Vagina (tissue), 2 donors: ENCODE data around the gene GOLGA6L7. TPM values are rescaled to one million over a fixed set of nuclear protein-coding genes. Genes with fewer than 3 reads are reported as not detected.
"Not testable (repeated sequence)": the region's sequence is repeated elsewhere in the genome, so short reads cannot be mapped to it uniquely, and the experiment has no call there.

ENCODE experiments used
- DNase-seq, 2 donors: peaks; one replicate each; pipeline ENCODE4 v3.0.0-alpha.2; 2017; ENCODE audit errors: extremely low spot score in 2 of 2
- H3K27ac ChIP-seq: fragments of 200-600 bp; sonication (generic); one replicate; pipeline ENCODE4 v1.5.1; 2019
- H3K27me3 ChIP-seq: fragments of 200-600 bp; sonication (generic); one replicate; pipeline ENCODE4 v1.5.1; 2019
- H3K36me3 ChIP-seq, 2 donors: fragments of 200-600 bp; sonication (generic); one replicate each; pipeline ENCODE4 v1.5.1; 2017 to 2019
- H3K4me1 ChIP-seq: fragments of 200-600 bp; sonication (generic); one replicate; pipeline ENCODE4 v1.5.1; 2019
- H3K4me3 ChIP-seq, 2 donors: fragments of 200-600 bp; sonication (generic); 1 replicate in 1 of 2; 2 replicates in 1 of 2; pipeline ENCODE4 v1.5.1; 2016 to 2019
- H3K9me3 ChIP-seq: fragments of 200-600 bp; sonication (generic); one replicate; pipeline ENCODE4 v1.5.1; 2019
- POLR2A ChIP-seq, 2 donors: fragments of 450-650 bp; IDR thresholded peaks; one replicate each; pipeline ENCODE4 v1.6.1; 2017; ENCODE audit warnings: antibody characterized with exemption in 2 of 2, mild to moderate bottlenecking in 2 of 2, moderate library complexity in 2 of 2
- POLR2AphosphoS5 ChIP-seq, 2 donors: sonication (generic); formaldehyde crosslinking; IDR thresholded peaks; one replicate each; pipeline ENCODE4 v1.9.0; 2017; ENCODE audit warnings: antibody characterized with exemption in 2 of 2, mild to moderate bottlenecking in 2 of 2, low read depth in 1 of 2; ENCODE audit not compliant: insufficient read depth in 1 of 2
- intact Hi-C: fragments of 100-400 bp; cut with DNase I; formaldehyde crosslinking; loops from one replicate; pipeline ENCODE4 v1.15.1; 2023
- total RNA-seq: library from RNA; depleted of rRNA; stranded (reverse); fragments of >200 nt; gene quantifications from one replicate; pipeline ENCODE4 v1.2.3, GENCODE V29; 2016
- TF ChIP-seq, protein P1 (sequence below), 3 experiments: fragments of 450-650 bp in 2 of 3; fragments of 200-600 bp in 1 of 3; sonication (generic) in 1 of 3; IDR thresholded peaks; one replicate each; pipeline ENCODE4 v1.5.1; 2017 to 2019; ENCODE audit warnings: antibody characterized with exemption in 3 of 3, mild to moderate bottlenecking in 2 of 3, moderate library complexity in 2 of 3

The GOLGA6L7 gene
- total RNA-seq, 1 donor from 2014 or later: not detected

DNA sequence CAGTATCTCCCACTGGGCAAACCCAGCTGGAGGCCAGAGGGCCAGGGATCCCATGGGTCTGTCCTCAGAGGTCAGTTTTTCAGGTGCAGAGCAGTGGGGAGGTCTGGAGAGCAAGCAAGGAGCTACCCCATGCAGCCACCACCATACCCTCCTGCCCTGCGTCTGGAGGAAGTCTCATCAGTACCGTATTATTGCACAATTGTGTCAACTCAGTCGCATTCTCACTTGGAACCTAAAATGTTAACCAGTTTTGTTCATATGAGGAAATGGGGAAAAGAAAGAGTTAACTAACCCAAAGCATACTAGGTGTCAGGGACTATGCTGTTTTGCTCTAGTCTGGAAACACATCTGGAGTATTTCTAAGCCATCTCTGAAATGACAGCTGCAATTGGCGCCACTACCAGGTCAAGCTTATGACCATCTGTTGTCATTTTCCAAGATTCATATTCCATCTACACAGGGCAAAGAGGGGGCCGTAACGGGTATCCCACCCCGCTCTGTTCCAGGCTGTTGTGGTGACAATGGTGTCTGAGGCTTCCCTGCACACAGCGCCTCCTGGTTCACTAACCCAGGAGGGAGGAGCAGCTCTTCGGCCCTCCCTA is 20.4 kb upstream of the GOLGA6L7 start:
- Histone ChIP-seq H3K36me3 (no peaks in the 10 kb centered on the region), H3K4me1 (no peaks in the 10 kb centered on the region), H3K4me3 (no peak overlapping the region), H3K27ac (no peak overlapping the region), H3K9me3 (no peaks in the 10 kb centered on the region), H3K27me3 (no peaks in the 10 kb centered on the region)
- no peak for DNase-seq
- intact Hi-C loops: no loop called here
- no peak for TF ChIP-seq POLR2A (IDR thresholded peaks at IDR 0.05)
- TF ChIP-seq POLR2AphosphoS5 (IDR thresholded peaks at IDR 0.05; ENCODE audit: insufficient read depth in 1 of 2, low read depth in 1 of 2): no peak
- TF ChIP-seq, protein P1, sequence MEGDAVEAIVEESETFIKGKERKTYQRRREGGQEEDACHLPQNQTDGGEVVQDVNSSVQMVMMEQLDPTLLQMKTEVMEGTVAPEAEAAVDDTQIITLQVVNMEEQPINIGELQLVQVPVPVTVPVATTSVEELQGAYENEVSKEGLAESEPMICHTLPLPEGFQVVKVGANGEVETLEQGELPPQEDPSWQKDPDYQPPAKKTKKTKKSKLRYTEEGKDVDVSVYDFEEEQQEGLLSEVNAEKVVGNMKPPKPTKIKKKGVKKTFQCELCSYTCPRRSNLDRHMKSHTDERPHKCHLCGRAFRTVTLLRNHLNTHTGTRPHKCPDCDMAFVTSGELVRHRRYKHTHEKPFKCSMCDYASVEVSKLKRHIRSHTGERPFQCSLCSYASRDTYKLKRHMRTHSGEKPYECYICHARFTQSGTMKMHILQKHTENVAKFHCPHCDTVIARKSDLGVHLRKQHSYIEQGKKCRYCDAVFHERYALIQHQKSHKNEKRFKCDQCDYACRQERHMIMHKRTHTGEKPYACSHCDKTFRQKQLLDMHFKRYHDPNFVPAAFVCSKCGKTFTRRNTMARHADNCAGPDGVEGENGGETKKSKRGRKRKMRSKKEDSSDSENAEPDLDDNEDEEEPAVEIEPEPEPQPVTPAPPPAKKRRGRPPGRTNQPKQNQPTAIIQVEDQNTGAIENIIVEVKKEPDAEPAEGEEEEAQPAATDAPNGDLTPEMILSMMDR (IDR thresholded peaks at IDR 0.05): no peak

DNA sequence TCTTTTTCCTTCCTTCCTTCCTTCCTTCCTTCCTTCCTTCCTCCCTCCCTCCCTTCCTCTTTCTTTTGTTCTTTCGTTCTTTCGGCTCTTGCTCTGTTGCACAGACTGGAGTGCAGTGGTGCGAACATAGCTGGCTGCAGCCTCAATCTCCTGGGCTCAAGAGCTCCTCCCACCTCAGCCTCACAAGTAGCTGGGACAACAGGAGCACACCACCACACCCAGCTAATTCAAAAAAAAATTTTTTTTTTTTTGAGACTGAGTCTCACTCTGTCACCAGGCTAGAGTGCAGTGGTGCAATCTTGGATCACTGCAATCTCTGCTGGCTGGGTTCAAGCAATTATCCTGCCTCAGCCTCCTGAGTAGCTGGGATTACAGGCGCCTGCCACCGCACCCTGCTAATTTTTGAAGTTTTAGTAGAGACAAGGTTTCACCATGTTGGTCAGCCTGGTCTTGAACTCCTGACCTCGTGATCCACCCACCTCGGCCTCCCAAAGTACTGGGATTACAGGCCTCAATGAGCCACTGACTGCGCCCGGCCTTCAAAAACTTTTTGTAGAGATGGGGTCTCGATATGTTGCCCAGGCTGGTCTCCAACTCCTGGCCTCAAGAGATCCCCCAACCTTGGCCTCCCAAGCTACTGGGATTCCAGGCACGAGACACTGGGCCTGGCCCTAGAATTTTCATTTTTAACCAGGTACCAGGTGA is 13.3 kb upstream of the GOLGA6L7 start:
- intact Hi-C loops, DNase-seq, H3K4me1 ChIP-seq, H3K36me3 ChIP-seq, H3K9me3 ChIP-seq, H3K4me3 ChIP-seq, H3K27ac ChIP-seq, H3K27me3 ChIP-seq: not testable (repeated sequence)

GRCh38 chr15:28861031-28861534 is 12.6 kb upstream of the GOLGA6L7 start:
- peak in 1 of 2 donors; percentile 30 for TF ChIP-seq POLR2AphosphoS5 (IDR thresholded peaks at IDR 0.05; ENCODE audit: insufficient read depth in 1 of 2, low read depth in 1 of 2)
- TF ChIP-seq, protein P1 (IDR thresholded peaks at IDR 0.05): no peak
- no peak for DNase-seq
- H3K9me3 ChIP-seq: no peaks in the 10 kb centered on the region
- H3K36me3 ChIP-seq: no peaks in the 10 kb centered on the region
- no peak overlapping the region for H3K27ac ChIP-seq
- intact Hi-C loops: no loop called here
- H3K4me1 ChIP-seq: no peaks in the 10 kb centered on the region
- H3K27me3 ChIP-seq: no peaks in the 10 kb centered on the region
- no peak overlapping the region for H3K4me3 ChIP-seq

DNA sequence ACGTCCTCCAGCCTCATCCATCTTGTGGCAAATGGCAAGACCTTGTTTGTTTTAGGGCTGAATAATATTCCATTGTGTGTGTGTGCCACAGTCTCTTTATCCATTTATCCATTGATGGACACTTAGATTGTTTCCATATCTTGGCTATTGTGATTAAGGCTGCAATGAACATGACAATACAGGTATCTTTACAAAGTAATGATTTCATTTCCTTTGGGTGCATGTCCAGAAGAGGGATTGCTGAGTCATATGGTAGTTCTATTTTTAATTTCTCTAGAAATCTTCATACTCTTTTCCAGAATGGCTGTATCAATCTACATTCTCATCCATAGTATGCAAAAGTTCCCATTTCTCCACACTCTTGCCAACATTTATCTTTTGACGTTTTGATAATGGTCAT is 6.1 kb upstream of the GOLGA6L7 start:
- intact Hi-C loops, H3K27me3 ChIP-seq, H3K27ac ChIP-seq, DNase-seq, H3K4me3 ChIP-seq, H3K36me3 ChIP-seq, H3K4me1 ChIP-seq, H3K9me3 ChIP-seq: not testable (repeated sequence)

GRCh38 chr15:28853654-28854053 is 5.2 kb upstream of the GOLGA6L7 start:
- H3K36me3 ChIP-seq, DNase-seq, H3K4me3 ChIP-seq, H3K4me1 ChIP-seq, intact Hi-C loops, H3K9me3 ChIP-seq, H3K27me3 ChIP-seq, H3K27ac ChIP-seq: not testable (repeated sequence)

DNA sequence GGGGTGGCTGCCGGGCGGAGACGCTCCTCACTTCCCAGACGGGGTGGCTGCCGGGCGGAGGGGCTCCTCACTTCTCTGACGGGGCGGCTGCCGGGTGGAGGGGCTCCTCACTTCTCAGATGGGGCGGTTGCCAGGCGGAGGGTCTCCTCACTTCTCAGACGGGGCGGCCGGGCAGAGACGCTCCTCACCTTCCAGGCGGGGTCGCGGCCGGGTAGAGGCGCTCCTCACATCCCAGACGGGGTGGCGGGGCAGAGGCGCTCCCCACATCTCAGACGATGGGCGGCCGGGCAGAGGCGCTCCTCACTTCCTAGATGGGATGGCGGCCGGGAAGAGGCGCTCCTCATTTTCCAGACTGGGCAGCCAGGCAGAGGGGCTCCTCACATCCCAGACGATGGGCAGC is 1.3 kb upstream of the GOLGA6L7 start:
- H3K27ac ChIP-seq, H3K9me3 ChIP-seq, H3K27me3 ChIP-seq, DNase-seq, H3K4me1 ChIP-seq, H3K4me3 ChIP-seq, H3K36me3 ChIP-seq: not testable (repeated sequence)
- intact Hi-C loops: loop anchor here (10.0 kb wide), 1 partner anchor 645 kb away; no protein-coding TSS in a partner anchor

DNA sequence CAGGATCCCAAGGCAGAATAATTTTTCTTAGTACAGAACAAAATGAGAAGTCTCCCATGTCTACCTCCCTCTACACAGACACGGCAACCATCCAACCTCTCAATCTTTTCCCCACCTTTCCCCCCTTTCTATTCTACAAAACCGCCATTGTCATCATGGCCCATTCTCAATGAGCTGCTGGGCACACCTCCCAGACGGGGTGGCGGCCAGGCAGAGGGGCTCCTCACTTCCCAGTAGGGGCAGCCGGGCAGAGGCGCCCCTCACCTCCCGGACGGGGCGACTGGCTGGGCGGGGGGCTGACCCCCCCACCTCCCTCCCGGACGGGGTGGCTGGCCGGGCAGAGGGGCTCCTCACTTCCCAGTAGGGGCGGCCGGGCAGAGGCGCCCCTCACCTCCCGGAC is 827 bp upstream of the GOLGA6L7 start:
- H3K36me3 ChIP-seq, H3K27ac ChIP-seq, H3K4me3 ChIP-seq, H3K27me3 ChIP-seq, H3K4me1 ChIP-seq, H3K9me3 ChIP-seq, DNase-seq: not testable (repeated sequence)
- intact Hi-C loops: loop anchor here (10.0 kb wide), 1 partner anchor 646 kb away; no protein-coding TSS in a partner anchor

- intact Hi-C loops: loop anchor here (10.0 kb wide), 1 partner anchor 647 kb away; no protein-coding TSS in a partner anchor
- not testable (repeated sequence) for H3K4me3 ChIP-seq, H3K36me3 ChIP-seq, H3K9me3 ChIP-seq, H3K27ac ChIP-seq, H3K4me1 ChIP-seq, DNase-seq, H3K27me3 ChIP-seq
Measured at GRCh38 chr15:28847959-28848358, 485 bp downstream of the GOLGA6L7 start.

DNA sequence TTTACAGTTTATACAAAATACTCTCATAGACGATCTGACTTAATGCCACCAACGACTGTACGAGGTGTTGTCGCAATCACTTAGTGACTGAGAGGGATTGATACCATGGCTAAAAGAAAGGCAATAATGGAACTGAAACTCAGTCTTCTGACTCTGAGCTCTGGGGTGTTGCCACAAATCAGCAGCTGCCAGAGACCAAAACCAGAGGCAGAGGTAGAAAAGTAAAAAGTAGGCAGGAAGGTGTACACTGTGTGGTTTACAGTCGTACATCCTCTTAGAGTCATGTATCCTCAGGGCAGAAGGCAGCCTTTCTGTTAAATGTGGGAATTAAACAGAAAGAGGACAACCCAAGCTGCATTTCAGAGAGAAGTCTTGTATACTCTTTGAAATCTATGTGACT is 1.2 kb downstream of the GOLGA6L7 start:
- H3K4me3 ChIP-seq, H3K36me3 ChIP-seq, H3K27me3 ChIP-seq, H3K9me3 ChIP-seq, H3K27ac ChIP-seq, H3K4me1 ChIP-seq, DNase-seq: not testable (repeated sequence)
- intact Hi-C loops: loop anchor here (10.0 kb wide), 1 partner anchor 648 kb away; no protein-coding TSS in a partner anchor

DNA sequence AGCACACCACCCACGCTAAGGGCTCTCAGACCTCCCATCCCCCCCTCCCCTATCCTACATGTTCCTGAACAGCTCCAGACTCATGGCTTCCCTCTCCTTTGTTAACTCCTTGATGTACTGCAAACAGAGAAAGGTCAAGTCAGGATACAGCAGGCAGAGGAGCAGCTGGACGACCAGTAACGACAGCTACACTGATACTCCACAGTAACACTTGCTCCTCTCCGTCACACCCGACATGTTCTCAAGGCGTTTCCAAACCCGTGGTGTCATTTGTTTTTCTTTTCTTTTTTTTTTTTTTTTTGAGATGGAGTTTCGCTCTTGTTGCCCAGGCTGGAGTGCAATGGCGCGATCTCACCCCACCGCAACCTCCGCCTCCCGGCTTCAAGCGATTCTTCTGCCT is 4.3 kb downstream of the GOLGA6L7 start:
- DNase-seq, H3K27ac ChIP-seq, H3K4me3 ChIP-seq, H3K27me3 ChIP-seq, H3K9me3 ChIP-seq, H3K4me1 ChIP-seq, H3K36me3 ChIP-seq: not testable (repeated sequence)
- intact Hi-C loops: loop anchor here (10.0 kb wide), 1 partner anchor 651 kb away; no protein-coding TSS in a partner anchor

DNA sequence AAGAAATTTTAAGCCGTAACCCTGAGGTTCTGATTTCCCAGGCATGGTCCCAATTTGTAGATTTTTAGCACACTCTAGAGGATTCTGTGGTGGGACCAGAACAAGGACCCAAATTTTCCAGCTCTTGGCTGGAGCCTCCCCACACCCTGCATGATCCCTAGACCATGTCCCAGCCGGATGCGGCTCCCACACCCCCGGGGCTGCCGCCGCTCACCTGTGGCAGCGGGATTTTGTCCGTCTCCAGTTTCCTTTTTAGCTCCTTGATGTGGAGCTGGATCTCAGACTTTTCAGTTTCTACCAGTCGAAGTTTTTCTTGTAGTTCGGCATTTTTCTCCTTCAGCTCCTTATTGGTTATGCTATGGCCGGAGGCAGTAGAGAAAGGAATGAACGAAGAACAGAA is 4.9 kb downstream of the GOLGA6L7 start:
- intact Hi-C loops: loop anchor here (10.0 kb wide), 1 partner anchor 651 kb away; no protein-coding TSS in a partner anchor
- not testable (repeated sequence) for H3K27ac ChIP-seq, H3K36me3 ChIP-seq, DNase-seq, H3K9me3 ChIP-seq, H3K4me1 ChIP-seq, H3K27me3 ChIP-seq, H3K4me3 ChIP-seq
